Activated CD4-positive, alpha-beta memory T cell treated with anti-CD3 and anti-CD28 coated beads for 36 hours (primary cell): Measurements from ENCODE around the gene RSPO1. TPM values are rescaled to one million over a fixed set of nuclear protein-coding genes. Genes with fewer than 3 reads are reported as not detected.
"Not testable (repeated sequence)": the region's sequence is repeated elsewhere in the genome, so short reads cannot be mapped to it uniquely, and the experiment has no call there.

Experiments used
- CTCF ChIA-PET: fragments of 350-600 bp; sonication (Branson Sonifier 250); formaldehyde crosslinking; loops from one replicate; lab custom pipeline; 2021; ENCODE audit warnings: antibody characterized with exemption, inconsistent platforms; lab: Charles Lee
- POLR2A ChIA-PET: fragments of 350-600 bp; sonication (Branson Sonifier 250); formaldehyde crosslinking; loops from one replicate; lab custom pipeline; 2021; ENCODE audit warnings: antibody characterized with exemption; lab: Charles Lee
- DNase-seq: peaks from one replicate; pipeline ENCODE4 v3.0.0-alpha.2; 2020
- H3K27ac Mint-ChIP-seq: one replicate; pipeline ENCODE4 v1.8.0; 2021; ENCODE audit warnings: mixed read lengths
- H3K27me3 Mint-ChIP-seq: one replicate; pipeline ENCODE4 v1.8.0; 2021; ENCODE audit warnings: mixed read lengths
- H3K36me3 Mint-ChIP-seq: one replicate; pipeline ENCODE4 v1.8.0; 2021; ENCODE audit warnings: mixed read lengths
- H3K4me1 Mint-ChIP-seq: one replicate; pipeline ENCODE4 v1.8.0; 2021; ENCODE audit warnings: low read depth, mixed read lengths
- H3K4me3 Mint-ChIP-seq: one replicate; pipeline ENCODE4 v1.8.0; 2021; ENCODE audit warnings: mild to moderate bottlenecking, mixed read lengths
- H3K9me3 Mint-ChIP-seq: one replicate; pipeline ENCODE4 v1.8.0; 2021; ENCODE audit warnings: mixed read lengths
- intact Hi-C: fragments of 100-400 bp; cut with micrococcal nuclease; formaldehyde crosslinking; loops from one replicate; pipeline ENCODE4 v1.15.1; 2023
- total RNA-seq, 2 experiments: library from RNA; stranded (reverse); gene quantifications; one replicate each; pipeline ENCODE4 v1.2.3, GENCODE V29; 2021

Gene RSPO1, protein sequence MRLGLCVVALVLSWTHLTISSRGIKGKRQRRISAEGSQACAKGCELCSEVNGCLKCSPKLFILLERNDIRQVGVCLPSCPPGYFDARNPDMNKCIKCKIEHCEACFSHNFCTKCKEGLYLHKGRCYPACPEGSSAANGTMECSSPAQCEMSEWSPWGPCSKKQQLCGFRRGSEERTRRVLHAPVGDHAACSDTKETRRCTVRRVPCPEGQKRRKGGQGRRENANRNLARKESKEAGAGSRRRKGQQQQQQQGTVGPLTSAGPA
- total RNA-seq, result not detected

DNA sequence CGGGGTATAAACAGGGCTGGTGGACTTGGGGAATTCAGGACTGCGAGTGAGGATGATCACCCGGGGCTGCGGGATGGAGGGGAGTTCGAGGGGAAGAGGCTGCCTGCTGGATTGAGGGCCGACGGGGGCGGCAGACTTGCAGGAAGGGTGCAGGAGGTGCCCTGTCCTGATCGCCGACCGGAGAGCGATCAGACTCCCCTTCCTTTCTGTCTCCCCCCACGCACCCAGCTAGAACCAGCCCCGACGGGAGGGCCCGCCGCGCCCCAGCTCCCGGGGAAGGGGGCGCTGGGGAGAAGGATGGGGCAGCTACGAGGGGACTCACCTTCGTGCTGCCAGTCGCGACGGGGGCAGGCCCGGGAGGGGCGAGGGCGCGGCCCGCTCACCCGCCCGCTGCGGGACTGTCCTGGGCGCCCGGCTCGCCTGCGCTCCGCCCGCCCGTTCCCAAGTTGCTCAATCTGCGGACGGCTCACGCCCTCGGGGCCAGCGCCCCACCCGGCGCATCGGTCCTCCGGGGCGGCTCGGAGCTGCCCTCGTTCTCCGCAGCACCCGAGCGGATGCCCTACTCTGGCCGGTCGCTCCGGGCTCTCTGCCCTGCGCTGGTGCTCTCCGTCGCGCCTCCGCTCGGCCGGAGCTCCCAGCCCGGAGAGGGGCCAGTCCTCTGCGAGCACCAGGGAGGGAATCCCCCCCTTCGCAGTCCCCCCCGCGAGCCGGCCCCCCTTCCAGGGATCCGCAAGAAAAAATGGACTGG lies at the start of gene RSPO1:
TSS of gene RSPO1 (minus strand) at position 649 of the 748 bp plus-strand sequence. CDS start 5,231 bp downstream, outside the sequence.
- intact Hi-C loops, result no loop called here
- Mint-ChIP-seq H3K27me3 (peaks cover 70% of the 10 kb centered on the region), H3K9me3 (no peaks in the 10 kb centered on the region), H3K4me1 (peaks cover 13% of the 10 kb centered on the region), H3K27ac (no peak within 1 kb of the TSS), H3K36me3 (no peaks in the 10 kb centered on the region), H3K4me3 (no peak within 1 kb of the TSS)
- DNase-seq, result no peak
- ChIA-PET POLR2A (no interaction called here), CTCF (no interaction called here)

DNA sequence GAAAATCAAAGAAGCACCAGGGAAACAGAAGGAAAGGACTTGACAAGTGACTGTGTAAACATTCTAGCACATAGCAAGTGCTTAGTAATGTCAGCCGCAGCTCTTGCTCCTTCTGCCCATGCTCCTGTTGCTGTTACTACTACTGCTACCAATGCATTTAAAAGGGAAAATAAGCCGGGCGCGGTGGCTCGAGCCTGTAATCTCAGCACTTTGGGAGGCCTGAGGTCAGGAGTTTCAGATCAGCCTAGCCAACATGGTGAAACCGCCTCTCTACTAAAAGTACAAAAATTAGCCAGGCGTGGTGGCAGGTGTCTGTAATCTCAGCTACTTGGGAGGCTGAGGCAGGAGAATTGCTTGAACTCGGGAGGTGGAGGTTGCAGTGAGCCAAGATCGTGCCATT lies 49.5 kb upstream of the RSPO1 start:
- Mint-ChIP-seq H3K4me1 (peaks cover 17% of the 10 kb centered on the region), H3K36me3 (peaks cover 32% of the 10 kb centered on the region)
- H3K9me3 Mint-ChIP-seq, DNase-seq, intact Hi-C loops, H3K4me3 Mint-ChIP-seq, H3K27ac Mint-ChIP-seq, H3K27me3 Mint-ChIP-seq: not testable (repeated sequence)
- CTCF ChIA-PET, result interaction anchor here (0.6 to 16.2 kb wide), 4 partner anchors 82 to 176 kb away, joined by 3 to 220 read pairs (median 20); no protein-coding TSS in a partner anchor
- POLR2A ChIA-PET, result interaction anchor here (1.9 kb wide), 1 partner anchor 10 kb away, joined by 5 read pairs; no protein-coding TSS in a partner anchor

GRCh38 chr1:37682334-37682987 lies 47.8 kb upstream of the RSPO1 start:
- Mint-ChIP-seq H3K36me3 (peaks cover 25% of the 10 kb centered on the region), H3K9me3 (no peaks in the 10 kb centered on the region), H3K27ac (no peak overlapping the region), H3K4me3 (no peak overlapping the region), H3K27me3 (no peaks in the 10 kb centered on the region), H3K4me1 (peaks cover 2% of the 10 kb centered on the region)
- DNase-seq, result peak; percentile 84
- ChIA-PET CTCF (interaction anchor here (0.6 to 16.2 kb wide), 35 partner anchors 8 to 324 kb away, joined by 3 to 220 read pairs (median 4); partner anchors contain the start of genes CDCA8, GNL2 and MEAF6), POLR2A (interaction anchor here (0.9 to 1.9 kb wide), 2 partner anchors 8 to 126 kb away, joined by 3 to 5 read pairs; partner anchors contain the start of gene YRDC)
- intact Hi-C loops, result loop anchor here (1.0 to 2.0 kb wide), 5 partner anchors 79 to 228 kb away; partner anchors contain the start of genes GNL2 and MEAF6

- DNase-seq, result no peak
- ChIA-PET POLR2A (interaction anchor here (0.6 kb wide), 1 partner anchor 1215 kb away, joined by 3 read pairs; no protein-coding TSS in a partner anchor), CTCF (interaction anchor here (0.6 to 16.2 kb wide), 13 partner anchors 10 to 234 kb away, joined by 3 to 220 read pairs (median 6); partner anchors contain the start of gene CDCA8)
- Mint-ChIP-seq H3K27ac (no peak overlapping the region), H3K4me3 (no peak overlapping the region), H3K27me3 (no peaks in the 10 kb centered on the region), H3K4me1 (peaks cover 6% of the 10 kb centered on the region), H3K9me3 (no peaks in the 10 kb centered on the region), H3K36me3 (peaks cover 18% of the 10 kb centered on the region)
- intact Hi-C loops, result no loop called here
Observed at GRCh38 chr1:37680933-37681332, 46.2 kb upstream of the RSPO1 start.

DNA sequence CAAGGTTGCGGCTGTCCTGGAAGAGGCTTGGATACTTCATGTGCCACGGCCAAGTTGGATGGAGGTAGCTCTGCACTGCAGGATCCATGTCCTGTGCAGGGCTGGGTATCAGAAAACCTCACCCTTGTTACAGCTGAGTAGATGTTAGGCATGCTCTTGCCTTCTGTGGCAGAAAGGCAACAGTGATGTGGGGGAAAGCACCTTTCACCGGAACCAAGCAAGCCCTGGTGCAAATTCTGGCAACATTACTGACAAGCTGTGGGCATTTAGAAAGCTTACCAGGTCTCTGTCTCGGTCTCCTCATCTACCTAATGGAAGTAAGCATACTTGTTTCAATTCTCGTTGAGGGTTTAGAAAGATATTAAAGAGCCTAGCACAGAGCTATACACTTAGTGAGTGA lies 43.1 kb upstream of the RSPO1 start:
- Mint-ChIP-seq H3K36me3 (peaks cover 4% of the 10 kb centered on the region), H3K9me3 (no peaks in the 10 kb centered on the region), H3K4me1 (peaks cover 20% of the 10 kb centered on the region), H3K27me3 (no peaks in the 10 kb centered on the region), H3K4me3 (no peak overlapping the region), H3K27ac (no peak overlapping the region)
- no peak for DNase-seq
- CTCF ChIA-PET, result interaction anchor here (1.4 to 16.2 kb wide), 2 partner anchors 76 to 182 kb away, joined by 3 to 220 read pairs; partner anchors contain the start of gene MTF1
- POLR2A ChIA-PET, result no interaction called here
- intact Hi-C loops, result no loop called here

GRCh38 chr1:37677143-37677439 lies 42.4 kb upstream of the RSPO1 start:
- intact Hi-C loops, result no loop called here
- POLR2A ChIA-PET, result no interaction called here
- peaks cover 20% of the 10 kb centered on the region for H3K4me1 Mint-ChIP-seq
- no peak for DNase-seq
- H3K4me3 Mint-ChIP-seq, result no peak overlapping the region
- no peak overlapping the region for H3K27ac Mint-ChIP-seq
- CTCF ChIA-PET, result interaction anchor here (16.2 kb wide), 1 partner anchor 75 kb away, joined by 220 read pairs; no protein-coding TSS in a partner anchor
- peaks cover under 1% of the 10 kb centered on the region for H3K36me3 Mint-ChIP-seq
- no peaks in the 10 kb centered on the region for H3K27me3 Mint-ChIP-seq
- H3K9me3 Mint-ChIP-seq, result no peaks in the 10 kb centered on the region

DNA sequence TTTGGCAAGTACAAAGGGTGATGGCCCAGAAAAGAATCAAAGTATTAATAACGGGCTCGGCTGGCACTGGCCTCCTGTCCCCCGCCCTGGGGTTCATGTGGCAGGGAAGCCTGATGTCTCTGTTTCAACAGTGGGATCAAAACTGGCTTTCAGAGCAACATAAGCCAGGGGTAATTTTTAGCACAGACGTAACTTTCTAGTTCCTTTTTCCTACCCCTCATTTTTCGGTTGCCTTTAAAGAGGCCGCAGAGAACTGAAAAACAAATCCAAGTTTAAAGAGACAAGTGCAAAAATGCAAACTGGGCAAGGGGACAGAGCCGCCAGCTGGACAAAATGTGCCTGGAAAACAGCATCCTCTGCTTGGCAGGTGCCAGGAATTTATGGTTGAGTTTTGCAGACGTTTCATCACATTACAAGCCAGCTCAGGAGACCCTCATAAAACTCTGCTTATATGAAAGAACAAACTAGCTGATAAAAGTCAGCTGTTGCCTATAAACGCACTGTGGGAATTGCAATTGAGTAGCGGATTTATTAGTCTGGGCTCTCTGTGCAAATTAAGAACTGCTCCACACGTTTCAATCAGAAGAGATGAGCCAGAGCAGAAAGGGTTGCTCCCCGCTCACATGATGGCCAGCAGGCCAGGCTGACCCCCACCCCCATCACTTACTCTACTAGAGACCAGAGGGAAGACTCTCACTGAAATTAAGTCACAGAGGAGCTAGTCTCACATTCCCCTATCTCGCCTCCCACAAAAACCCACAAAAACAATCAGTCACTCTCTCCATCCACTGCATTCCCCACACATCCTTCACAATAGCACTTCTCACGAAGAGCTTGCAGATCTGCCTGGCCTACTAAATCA lies 41.8 kb upstream of the RSPO1 start:
- H3K4me1 Mint-ChIP-seq, result peaks cover 20% of the 10 kb centered on the region
- H3K27ac Mint-ChIP-seq, result no peak overlapping the region
- CTCF ChIA-PET, result interaction anchor here (1.1 to 16.2 kb wide), 2 partner anchors 75 to 189 kb away, joined by 3 to 220 read pairs; no protein-coding TSS in a partner anchor
- no peaks in the 10 kb centered on the region for H3K9me3 Mint-ChIP-seq
- H3K4me3 Mint-ChIP-seq, result no peak overlapping the region
- DNase-seq, result no peak
- H3K27me3 Mint-ChIP-seq, result peaks cover 1% of the 10 kb centered on the region
- intact Hi-C loops, result no loop called here
- no peaks in the 10 kb centered on the region for H3K36me3 Mint-ChIP-seq
- POLR2A ChIA-PET, result interaction anchor here (0.7 kb wide), 1 partner anchor 24 kb away, joined by 3 read pairs; no protein-coding TSS in a partner anchor

DNA sequence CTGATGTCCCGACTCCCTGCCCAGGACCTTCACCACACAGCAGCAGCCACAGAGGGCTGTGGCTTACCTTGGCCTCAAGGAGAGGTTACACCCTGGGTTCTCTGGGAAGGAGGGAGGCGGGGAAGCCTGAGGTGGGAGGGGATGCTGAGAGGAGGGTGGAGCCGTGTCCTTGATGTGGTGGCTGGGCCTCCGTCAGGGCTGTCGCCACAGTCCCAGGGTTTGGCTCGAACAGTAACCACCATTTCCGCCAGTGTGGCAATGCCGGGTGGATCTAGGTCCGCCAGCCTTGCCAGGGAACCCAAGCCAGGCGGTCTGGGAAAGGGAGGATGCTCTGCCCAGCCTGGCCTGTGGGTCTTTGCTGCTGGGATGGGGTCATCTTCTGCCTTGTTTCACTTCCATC lies 39.2 kb upstream of the RSPO1 start:
- POLR2A ChIA-PET, result interaction anchor here (1.2 kb wide), 1 partner anchor 9 kb away, joined by 5 read pairs; no protein-coding TSS in a partner anchor
- CTCF ChIA-PET, result interaction anchor here (0.7 to 16.2 kb wide), 4 partner anchors 9 to 72 kb away, joined by 3 to 220 read pairs (median 9); no protein-coding TSS in a partner anchor
- H3K9me3 Mint-ChIP-seq, result no peaks in the 10 kb centered on the region
- intact Hi-C loops, result no loop called here
- peak overlapping the region; percentile 16 for H3K4me3 Mint-ChIP-seq
- peak; percentile 85 for DNase-seq
- peaks cover 20% of the 10 kb centered on the region for H3K4me1 Mint-ChIP-seq
- no peaks in the 10 kb centered on the region for H3K36me3 Mint-ChIP-seq
- H3K27me3 Mint-ChIP-seq, result peaks cover 5% of the 10 kb centered on the region
- no peak overlapping the region for H3K27ac Mint-ChIP-seq

DNA sequence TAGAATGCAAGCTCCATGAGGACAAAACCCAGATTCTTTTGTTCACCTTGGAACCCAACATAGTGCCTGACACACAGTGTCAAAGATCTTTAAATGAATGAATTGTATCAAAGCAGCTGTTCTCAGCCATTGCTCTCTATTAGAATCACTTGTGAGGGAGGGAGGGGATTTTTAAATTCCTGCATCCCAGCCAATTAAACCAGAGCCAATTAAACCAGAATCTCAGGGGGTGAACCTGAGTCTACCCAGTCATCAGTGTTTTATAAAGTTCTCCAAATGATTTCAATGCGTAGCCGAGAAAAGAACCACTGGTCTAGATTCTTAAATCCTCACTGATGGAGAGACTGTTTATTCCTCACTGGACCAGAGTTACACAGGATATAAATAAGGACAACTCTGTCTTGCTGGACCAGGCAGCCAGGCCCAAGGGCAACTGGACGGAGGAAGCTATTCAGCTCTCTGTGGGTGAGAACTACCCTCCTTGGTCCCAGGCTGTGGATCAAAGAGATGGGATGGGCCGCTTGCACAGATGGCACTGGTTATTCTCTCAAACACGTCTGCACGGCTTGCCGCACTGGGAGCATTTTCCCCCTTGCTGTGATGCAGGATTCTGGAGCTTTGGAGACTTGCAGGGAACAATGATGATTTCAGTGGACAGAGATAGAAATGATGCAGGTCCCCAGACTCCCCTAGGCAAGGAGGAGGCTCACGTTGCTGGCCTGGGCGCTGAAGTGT lies 37.6 kb upstream of the RSPO1 start:
- H3K36me3 Mint-ChIP-seq, result no peaks in the 10 kb centered on the region
- H3K4me1 Mint-ChIP-seq, result peaks cover 20% of the 10 kb centered on the region
- CTCF ChIA-PET, result interaction anchor here (16.2 kb wide), 1 partner anchor 70 kb away, joined by 220 read pairs; no protein-coding TSS in a partner anchor
- H3K9me3 Mint-ChIP-seq, result no peaks in the 10 kb centered on the region
- DNase-seq, result no peak
- POLR2A ChIA-PET, result no interaction called here
- no peak overlapping the region for H3K27ac Mint-ChIP-seq
- peaks cover 5% of the 10 kb centered on the region for H3K27me3 Mint-ChIP-seq
- no peak overlapping the region for H3K4me3 Mint-ChIP-seq
- intact Hi-C loops, result no loop called here

- POLR2A ChIA-PET, result no interaction called here
- no peak overlapping the region for H3K27ac Mint-ChIP-seq
- no peaks in the 10 kb centered on the region for H3K9me3 Mint-ChIP-seq
- H3K27me3 Mint-ChIP-seq, result peaks cover 5% of the 10 kb centered on the region
- intact Hi-C loops, result no loop called here
- H3K4me3 Mint-ChIP-seq, result no peak overlapping the region
- CTCF ChIA-PET, result interaction anchor here (16.2 kb wide), 1 partner anchor 69 kb away, joined by 220 read pairs; no protein-coding TSS in a partner anchor
- no peaks in the 10 kb centered on the region for H3K36me3 Mint-ChIP-seq
- no peak for DNase-seq
- H3K4me1 Mint-ChIP-seq, result peaks cover 16% of the 10 kb centered on the region
Observed at GRCh38 chr1:37671261-37671660, 36.6 kb upstream of the RSPO1 start.
